Stimulated activated CD4-positive, alpha-beta T cell treated with anti-CD3 and anti-CD28 coated beads, Interleukin-15, amount 100 ng/mL, for 48 hours (primary cell): ENCODE measurements around the gene CALM3.
"Not testable (repeated sequence)": the region's sequence is repeated elsewhere in the genome, so short reads cannot be mapped to it uniquely, and the experiment has no call there.

Experiments
- DNase-seq, 2 donors: peaks; one replicate each; pipeline ENCODE4 v3.0.0-alpha.2; 2020; ENCODE audit warnings: low read depth in 2 of 2

The CALM3 gene

GRCh38 chr19:46601318-46602224, at the start of gene CALM3:
CALM3 (plus strand) TSS chr19:46601330; CDS start chr19:46601435, 105 bp downstream.
- DNase-seq: no peak

- no peak for DNase-seq
Measured at GRCh38 chr19:46552891-46553290, 48.2 kb upstream of the CALM3 start.

- DNase-seq: no peak
Measured at GRCh38 chr19:46554161-46554560, 47.0 kb upstream of the CALM3 start.

GRCh38 chr19:46555628-46556280, 45.4 kb upstream of the CALM3 start:
- no peak for DNase-seq

- DNase-seq: not testable (repeated sequence)
Measured at GRCh38 chr19:46556471-46556870, 44.7 kb upstream of the CALM3 start.

GRCh38 chr19:46559203-46559602, 41.9 kb upstream of the CALM3 start:
- DNase-seq: no peak

GRCh38 chr19:46559675-46560074, 41.5 kb upstream of the CALM3 start:
- DNase-seq: not testable (repeated sequence)

- no peak for DNase-seq
Measured at GRCh38 chr19:46564701-46565100, 36.4 kb upstream of the CALM3 start.

GRCh38 chr19:46571495-46571894, 29.6 kb upstream of the CALM3 start:
- no peak for DNase-seq

- no peak for DNase-seq
Measured at GRCh38 chr19:46573679-46574498, 27.2 kb upstream of the CALM3 start.

- DNase-seq: peak in 1 of 2 donors; percentile 13
Measured at GRCh38 chr19:46574533-46574932, 26.6 kb upstream of the CALM3 start.

- DNase-seq: no peak
Measured at GRCh38 chr19:46578450-46578849, 22.7 kb upstream of the CALM3 start.

- peak in 1 of 2 donors; percentile 56 for DNase-seq
Measured at GRCh38 chr19:46579361-46579879, 21.7 kb upstream of the CALM3 start.

- DNase-seq: no peak
Measured at GRCh38 chr19:46580247-46580646, 20.9 kb upstream of the CALM3 start.

- DNase-seq: no peak
Measured at GRCh38 chr19:46585539-46585938, 15.6 kb upstream of the CALM3 start.

- DNase-seq: no peak
Measured at GRCh38 chr19:46586294-46586693, 14.8 kb upstream of the CALM3 start.

- DNase-seq: no peak
Measured at GRCh38 chr19:46587861-46588260, 13.3 kb upstream of the CALM3 start.

GRCh38 chr19:46591254-46591653, 9.9 kb upstream of the CALM3 start:
- no peak for DNase-seq

GRCh38 chr19:46591870-46592269, 9.3 kb upstream of the CALM3 start:
- DNase-seq: no peak

- DNase-seq: no peak
Measured at GRCh38 chr19:46596008-46596407, 5.1 kb upstream of the CALM3 start.

- DNase-seq: no peak
Measured at GRCh38 chr19:46598372-46598917, 2.7 kb upstream of the CALM3 start.
